Stimulated activated CD8-positive, alpha-beta memory T cell treated with anti-CD3 and anti-CD28 coated beads, Interleukin-7, amount 100 ng/mL, for 48 hours (primary cell): ENCODE measurements around the gene PLEKHA7.
A peak's percentile ranks its signal among the peaks of the same experiment; 100 is the strongest.

Experiments used
- DNase-seq, 2 donors: peaks; one replicate each; pipeline ENCODE4 v3.0.0-alpha.2; 2020; ENCODE audit warnings: low read depth in 1 of 2; ENCODE audit errors: extremely low read depth in 1 of 2

PLEKHA7 gene

DNA sequence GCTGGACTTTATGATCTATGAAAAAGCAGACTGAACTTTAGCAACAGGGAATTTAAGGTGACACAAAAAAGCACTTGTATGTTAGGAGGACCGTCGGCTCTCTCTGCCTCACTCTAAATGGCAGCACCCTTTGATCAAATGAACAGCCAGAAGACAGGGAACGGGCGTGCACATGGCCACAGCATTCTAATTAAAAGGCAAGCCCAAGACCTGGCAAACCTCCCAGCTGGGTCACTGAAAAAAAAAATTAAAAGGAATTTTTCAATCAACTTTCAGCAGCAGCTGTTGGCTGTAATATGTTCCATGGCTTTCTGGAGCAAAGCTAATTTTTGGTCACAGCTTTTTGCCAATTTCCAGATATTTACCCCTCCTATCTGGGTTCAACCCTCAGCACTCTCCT is 159.2 kb downstream of the PLEKHA7 start:
- no peak for DNase-seq

- no peak for DNase-seq
Observed at GRCh38 chr11:16853859-16854258, 160.4 kb downstream of the PLEKHA7 start.

DNA sequence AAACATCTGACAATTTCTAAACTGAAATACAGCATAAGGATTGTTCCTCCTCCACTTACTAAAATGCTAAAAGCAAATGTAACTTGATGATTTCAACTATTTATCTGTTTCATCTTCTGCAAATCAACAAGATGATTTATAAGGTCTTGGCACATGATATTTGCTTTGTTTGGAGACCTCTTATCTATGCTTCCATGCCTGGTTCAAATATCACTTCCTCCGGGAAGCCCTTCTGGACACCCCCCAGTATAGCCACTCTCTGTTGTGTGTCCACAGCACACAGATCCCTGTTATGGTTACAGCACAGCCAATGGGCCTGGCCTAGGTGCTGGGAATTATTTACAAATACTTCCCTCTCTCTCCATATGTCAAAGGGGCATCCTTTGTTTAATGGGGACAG is 160.9 kb downstream of the PLEKHA7 start:
- DNase-seq: no peak

DNA sequence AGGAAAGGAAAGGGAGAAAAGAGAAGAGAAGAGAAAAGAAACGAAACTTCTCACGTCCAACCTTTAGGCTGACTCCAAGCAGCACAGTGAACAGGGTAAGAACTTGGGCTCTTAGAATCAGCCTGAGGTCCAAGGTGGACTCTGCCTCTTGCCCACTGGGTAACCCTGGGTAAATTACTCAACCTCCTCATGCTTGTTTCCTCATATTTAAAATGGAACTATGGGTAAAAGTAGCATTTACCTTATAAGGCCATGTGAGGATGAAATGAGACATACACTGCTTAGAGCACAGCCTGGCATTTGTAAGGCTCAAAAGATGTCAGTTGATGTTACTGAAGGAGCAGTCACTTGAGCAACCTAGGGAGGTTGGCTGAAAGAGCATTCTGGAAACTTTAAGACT is 167.9 kb downstream of the PLEKHA7 start:
- no peak for DNase-seq

DNA sequence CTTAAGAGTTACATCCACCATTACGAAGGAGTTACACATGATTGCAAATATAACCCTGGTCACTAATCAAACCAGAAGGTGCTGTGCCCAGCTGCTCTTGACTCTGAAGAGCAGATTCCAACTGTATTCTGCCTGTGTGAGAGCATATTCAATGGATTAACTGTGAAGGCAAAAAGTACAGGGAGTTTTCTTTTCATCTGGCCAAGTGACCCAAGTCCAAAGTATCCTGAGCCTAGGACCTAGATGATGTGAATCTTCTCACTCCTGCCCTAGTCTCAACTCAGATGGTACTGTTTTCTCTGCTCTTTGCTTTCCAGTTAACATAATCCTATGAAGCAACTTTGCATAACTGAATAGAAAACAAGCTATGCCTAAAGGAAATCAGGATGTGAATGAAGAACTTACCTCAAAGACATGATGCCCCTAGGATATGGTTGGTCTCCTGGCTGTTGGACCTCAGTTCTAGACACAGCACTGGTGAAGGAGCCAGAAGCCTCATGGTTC is 169.9 kb downstream of the PLEKHA7 start:
- no peak for DNase-seq

GRCh38 chr11:16843294-16843693 is 170.9 kb downstream of the PLEKHA7 start:
- no peak for DNase-seq

DNA sequence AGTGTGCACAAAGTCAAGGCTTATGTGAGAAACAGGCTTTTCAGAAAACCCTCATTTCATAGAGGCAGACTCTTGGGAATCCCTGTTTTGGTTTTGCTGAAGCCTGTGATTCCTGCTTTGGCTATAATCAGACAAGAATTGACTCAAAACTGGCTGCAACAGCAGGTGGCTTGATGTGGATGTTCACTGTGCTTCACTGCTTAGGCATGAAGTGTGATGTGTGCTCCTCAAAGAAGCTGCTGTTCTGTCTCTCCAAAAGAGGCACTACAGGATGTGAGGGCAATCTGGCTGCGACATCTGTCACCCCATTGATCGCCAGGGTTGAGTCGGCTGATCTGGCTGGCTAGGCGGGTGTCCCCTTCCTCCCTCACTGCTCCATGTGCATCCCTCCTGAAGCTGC is 172.2 kb downstream of the PLEKHA7 start:
- no peak for DNase-seq

GRCh38 chr11:16841481-16841880 is 172.7 kb downstream of the PLEKHA7 start:
- DNase-seq: no peak

DNA sequence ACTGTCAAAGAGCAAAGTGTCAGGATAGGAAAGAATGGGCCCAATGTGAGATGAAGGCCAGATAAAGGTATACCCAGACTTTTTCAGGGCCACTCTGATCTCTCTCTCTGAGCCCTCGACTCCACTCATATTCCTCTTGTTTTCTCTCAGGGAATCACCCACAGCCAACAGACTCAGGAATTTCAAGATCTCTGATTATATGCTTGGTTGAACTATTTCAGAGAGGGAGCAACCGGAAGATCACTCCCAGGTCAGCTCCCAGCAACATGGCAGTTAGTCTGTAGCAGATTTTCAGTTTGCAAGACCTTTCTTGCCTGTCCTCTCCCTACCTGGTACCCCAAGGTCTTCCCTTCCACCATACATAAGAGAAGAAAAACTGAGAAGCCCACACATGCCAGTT is 173.3 kb downstream of the PLEKHA7 start:
- DNase-seq: no peak

GRCh38 chr11:16839821-16840220 is 174.4 kb downstream of the PLEKHA7 start:
- DNase-seq: no peak

GRCh38 chr11:16834384-16834783 is 179.8 kb downstream of the PLEKHA7 start:
- no peak for DNase-seq

GRCh38 chr11:16833026-16833425 is 181.2 kb downstream of the PLEKHA7 start:
- DNase-seq: no peak

GRCh38 chr11:16832193-16832539 is 182.0 kb downstream of the PLEKHA7 start:
- no peak for DNase-seq

- no peak for DNase-seq
Observed at GRCh38 chr11:16831316-16832192, 182.7 kb downstream of the PLEKHA7 start.

DNA sequence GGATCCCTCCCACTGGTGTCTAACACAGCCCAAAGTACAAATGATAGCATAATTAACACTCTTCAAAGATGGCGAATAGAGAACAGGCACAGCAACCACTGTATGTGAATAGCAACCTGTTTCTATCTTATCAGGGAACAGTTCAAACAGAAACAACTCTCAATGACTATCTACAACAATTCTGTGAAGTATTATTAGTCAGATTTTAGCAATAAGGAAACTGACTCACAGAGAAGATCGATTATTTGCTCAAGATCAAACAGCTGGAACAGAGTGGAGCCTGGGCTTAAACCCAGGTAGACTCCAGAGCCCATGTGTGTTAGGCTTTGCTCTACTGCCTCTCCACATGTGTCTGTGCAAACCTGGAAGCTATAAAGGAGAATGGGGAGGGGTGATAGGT is 187.1 kb downstream of the PLEKHA7 start:
- no peak for DNase-seq

GRCh38 chr11:16825968-16826367 is 188.2 kb downstream of the PLEKHA7 start:
- DNase-seq: no peak

DNA sequence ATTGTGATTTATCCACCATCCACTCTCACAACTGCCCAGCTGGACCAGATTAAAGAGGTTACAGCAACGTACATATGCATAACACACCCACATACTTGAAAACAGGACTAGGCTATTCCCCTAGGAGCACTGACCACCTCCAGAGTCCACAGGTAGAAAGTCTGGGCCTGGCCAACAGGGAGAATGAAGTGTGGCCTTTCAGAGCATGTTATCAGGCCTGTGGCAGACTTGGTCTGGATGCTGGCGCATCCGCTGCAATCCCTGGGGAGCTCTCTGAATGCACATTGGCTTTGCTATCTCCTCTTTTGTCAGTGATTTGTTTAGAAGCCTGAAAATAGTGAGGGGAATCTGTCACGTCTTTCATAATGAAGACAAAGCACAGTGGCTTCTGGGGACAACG is 189.1 kb downstream of the PLEKHA7 start:
- DNase-seq: no peak

DNA sequence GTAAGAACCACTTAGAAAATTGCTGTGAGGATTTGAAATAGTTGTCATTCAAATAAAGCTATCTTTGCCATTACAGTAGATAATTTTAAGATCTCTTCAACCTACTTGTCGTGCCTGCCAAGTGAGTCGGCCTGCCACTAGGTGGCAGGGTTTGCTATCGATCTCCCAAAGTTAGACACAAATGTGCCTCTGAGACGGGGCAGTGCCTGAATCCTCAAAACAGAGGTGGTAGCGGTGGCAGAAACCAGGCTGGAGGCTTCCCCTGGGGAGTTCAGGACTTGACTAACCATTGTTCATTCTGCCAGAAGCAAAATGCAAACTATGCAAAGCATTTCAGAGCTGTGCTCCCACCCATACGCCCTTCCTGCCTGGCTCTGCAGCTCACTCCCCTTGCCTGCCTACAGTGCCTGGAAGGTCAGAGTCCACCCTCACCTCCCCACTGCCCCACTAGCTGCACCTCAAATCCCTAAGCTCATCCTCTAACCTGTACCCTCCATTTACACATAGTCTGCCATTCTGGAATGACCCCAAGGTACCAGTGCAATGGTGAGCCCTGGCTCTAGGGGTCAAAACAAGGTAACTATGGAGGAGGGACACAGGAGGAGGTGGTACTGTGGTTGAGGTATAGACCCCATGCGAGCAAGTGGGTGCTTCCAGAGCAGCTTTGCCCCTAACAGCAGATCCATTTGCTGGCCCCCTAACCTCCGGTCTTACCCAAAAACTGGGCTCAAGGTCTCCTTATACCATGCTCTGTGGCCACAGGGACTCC is 193.7 kb downstream of the PLEKHA7 start:
- peak; percentile 39 to 48 for DNase-seq

GRCh38 chr11:16818284-16818683 is 195.9 kb downstream of the PLEKHA7 start:
- no peak for DNase-seq

GRCh38 chr11:16817351-16817750 is 196.9 kb downstream of the PLEKHA7 start:
- no peak for DNase-seq

DNA sequence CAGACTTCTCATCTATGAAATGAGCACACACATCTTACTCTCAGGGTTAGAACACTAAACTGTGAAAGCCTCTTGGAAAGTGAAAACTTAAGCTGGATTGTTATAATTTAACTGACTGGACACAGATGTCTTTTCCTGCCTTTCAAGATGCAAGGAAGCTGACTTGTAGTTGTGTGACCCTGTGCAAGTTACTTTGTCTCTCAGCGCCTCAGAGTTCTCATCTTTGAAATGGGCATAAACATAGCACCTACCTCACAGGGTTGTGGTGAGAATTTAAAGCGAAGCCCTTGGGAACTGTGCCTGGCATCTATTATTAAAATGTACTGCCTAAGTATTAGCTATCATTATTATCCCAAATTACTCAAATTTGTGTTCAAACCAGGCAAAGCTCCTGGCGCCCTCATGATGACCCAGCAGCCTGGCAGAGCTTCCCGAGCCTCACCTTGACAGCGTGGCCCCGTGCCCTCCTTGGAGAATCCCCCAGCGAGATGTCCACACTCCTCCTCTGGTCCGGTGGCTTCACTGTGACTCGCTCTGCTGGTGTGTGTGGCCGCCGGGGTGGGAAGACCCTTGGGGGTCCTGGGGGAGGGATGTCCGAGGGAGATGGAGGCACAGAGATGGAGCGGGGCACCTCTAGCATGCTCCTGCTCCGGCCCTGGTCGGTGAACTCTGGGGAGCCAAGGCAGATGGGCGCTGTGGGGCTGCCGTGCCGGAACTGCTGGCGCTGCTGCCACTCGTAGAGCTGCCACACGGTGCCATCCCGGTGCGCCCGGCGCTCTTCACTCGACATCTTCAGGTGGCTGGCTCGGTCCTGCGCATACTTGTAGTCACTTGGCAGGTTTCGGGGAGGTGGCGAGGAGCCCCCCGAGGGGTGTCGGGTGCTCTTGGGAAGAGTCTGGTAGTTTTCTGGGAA is 197.6 kb downstream of the PLEKHA7 start:
- DNase-seq: no peak
